Activated CD4-positive, alpha-beta T cell treated with anti-CD3 and anti-CD28 coated beads, Interleukin-2, amount 50 U/mL, for 1 hour (primary cell): ENCODE results near the gene ZNF19.

Experiments used
- DNase-seq: peaks from one replicate; pipeline ENCODE4 v3.0.0-alpha.2; 2020

Gene ZNF19

DNA sequence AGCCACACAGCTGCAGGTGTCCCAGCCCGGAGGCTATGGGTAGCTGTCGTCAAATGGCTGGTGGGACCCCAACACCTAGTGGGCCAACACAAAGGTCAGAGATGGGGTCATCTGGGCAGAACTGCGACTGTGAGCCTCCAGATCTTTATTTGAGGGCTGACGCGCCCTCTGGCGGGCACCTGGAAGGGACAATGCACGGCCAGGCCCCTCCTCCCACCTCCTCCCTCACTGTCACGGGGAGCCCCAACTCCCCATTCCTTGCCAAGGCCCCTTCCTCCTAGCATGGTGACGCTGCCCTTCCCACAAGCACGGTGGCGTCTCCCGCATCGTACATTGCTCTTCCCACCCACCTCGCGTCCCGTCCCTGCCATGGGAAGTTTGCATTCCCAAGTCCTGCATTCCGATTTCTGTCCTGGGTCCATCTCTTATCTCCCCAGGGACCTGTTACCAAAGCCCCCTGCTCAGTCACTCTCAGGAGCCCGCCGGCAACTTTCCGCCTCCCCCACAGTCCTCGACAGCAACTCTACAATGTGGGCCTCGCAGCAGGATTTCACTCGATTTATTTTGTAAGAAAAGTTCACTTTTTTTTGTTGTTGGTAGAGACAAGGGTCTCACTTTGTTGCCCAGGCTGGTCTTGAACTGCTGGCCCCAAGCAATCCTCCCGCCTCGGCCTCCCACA, 48.3 kb downstream of the ZNF19 start:
- no peak for DNase-seq

DNA sequence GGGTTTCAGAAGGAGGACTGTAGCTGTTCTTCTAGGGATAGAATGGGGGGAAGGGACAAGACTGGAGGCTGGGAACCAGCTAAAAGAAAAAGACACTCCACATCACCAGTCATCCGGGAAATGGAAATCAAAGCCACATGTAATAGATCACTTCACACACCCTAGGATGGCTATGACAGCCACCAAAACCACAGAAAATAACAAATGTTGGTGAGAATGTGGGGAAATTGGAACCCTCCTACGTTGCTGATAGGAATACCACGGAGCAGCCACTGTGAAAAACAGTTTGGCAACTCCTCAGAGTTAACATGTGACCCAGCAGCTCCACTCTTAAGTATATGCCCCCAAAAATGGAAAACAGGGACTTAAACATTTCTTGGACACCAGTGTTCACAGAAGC, 49.6 kb downstream of the ZNF19 start:
- no peak for DNase-seq

DNA sequence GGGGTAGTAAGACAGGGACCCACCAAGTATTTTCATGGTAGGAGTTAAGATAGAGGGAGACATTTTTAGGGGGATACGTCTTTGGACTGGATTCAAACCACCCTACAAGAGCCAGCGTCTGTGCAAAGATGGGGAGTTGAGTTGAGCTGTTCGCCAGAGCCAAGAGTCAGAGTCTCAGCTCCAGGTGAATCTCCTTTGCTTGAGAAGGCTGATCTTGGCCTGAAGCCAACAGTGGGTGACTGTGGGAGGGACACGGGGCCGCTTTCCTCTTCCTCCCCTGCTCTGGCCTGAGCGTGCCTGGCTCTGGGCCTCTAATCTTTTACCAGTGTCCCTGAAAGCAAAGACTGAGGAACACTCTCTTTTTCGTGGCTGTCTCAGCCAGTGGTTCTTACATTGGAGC, 52.7 kb downstream of the ZNF19 start:
- DNase-seq, result no peak

DNA sequence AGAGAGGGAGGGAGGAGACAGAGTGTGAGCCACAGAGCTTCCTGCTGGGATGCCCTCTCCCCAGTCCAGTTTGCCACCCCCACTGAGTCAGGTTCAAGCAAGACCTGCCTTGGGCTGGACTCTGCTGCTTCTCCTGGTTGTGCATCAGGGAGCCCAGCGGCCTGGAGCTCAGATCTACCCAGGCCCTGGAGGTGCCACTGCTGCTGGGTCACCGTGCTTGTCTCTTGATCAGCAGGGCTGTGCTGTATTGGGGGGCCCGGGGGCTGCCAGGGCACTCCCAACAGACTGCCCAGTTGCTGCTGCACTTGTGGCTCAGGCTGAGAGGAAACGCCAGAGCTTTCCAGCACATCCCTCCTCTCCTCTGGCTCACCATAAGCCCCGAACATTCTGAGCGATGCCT, 56.2 kb downstream of the ZNF19 start:
- DNase-seq, result no peak

DNA sequence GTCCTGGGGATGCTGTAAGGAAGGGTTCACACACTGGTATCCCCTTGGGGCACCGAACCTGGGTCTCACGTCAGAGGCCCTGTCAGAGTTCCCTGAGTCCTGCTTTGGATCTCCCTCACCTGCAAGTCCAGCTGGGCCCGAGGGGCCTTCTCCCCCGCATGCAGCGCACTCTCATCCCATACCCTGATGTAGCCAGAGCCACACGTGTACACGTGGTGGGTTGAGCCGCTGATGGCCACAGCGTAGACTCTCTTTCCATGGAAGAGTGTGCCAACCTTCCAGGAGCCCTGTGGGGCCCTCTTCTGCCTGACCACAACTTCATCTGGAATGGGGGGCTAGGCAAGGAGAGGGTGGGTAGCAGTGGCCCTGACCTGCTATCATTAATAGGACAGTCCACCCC, 57.1 kb downstream of the ZNF19 start:
- DNase-seq, result no peak

DNA sequence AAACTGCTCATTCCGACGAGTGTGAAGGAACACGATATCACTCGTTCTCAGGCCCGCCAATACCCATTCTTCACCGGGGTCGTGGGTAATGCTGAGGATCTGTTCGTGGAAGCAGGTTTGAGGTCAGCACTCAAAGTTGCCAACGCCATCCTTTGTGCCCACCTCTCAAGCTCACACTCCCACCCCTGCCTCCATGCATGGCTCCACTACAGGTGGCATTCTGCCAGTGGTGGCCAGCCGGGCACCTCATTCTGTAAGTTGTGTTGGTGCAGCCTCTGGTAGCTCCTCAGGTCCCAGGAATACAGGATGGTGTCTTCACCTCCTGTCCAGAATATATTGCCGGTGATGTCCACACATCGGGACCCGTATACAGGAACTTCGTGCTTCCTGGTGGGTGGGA, 57.9 kb downstream of the ZNF19 start:
- no peak for DNase-seq

DNA sequence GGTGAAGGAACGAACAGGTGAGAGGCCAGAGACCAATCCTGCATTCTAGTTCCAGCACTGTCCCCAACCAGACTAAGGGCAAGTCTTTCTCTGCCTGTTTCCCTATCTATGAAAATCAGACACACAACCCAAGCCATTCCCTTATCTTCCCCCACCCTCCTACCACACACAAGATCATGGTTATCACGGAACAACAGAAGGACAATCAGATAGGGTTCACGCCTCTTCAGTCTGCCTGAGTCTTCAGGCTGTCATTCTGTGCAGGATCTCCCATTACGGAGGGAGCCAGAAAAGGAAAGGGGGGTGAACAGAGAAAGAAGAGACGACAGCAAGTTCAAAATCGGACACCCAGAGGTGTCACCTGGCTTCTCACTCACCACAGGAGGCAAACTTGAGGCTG, 58.4 kb downstream of the ZNF19 start:
- DNase-seq, result no peak

DNA sequence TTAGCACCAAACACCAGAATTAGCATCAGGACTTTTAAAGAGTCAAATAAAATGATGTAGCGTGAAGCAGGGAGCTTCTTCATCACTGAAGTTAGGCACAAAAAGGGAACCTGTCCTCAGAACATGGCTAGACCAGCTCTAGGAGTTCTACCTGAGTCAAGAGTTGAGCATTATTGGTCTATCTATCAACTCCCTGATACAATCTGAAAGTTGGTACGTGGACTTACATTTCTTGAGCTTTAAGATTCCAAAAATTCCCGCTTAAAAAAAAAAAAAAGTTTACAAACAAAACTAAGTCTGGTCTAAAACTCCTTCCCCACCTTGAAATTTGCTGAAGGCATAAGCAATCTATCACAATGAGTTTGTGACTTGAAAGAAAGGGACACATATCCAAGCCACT, 59.5 kb downstream of the ZNF19 start:
- no peak for DNase-seq

DNA sequence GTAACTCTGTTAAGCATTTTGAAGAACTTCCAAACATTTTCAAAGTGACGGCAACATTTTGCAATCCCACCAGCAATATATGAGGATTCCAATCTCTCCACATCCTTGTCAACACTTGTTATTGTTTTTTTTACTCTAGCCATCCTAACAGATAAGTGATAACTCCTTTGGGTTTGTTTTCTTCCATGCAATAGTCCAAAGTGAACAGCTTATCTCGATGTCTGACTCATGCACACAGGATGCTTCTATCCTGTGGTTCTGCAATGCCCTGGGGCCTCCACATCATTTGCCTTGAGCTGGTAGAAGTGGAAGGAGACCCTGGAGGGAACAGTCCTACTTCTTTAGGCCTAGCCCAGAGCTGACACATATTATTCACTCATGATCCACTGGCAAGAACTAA, 60.2 kb downstream of the ZNF19 start:
- no peak for DNase-seq

DNA sequence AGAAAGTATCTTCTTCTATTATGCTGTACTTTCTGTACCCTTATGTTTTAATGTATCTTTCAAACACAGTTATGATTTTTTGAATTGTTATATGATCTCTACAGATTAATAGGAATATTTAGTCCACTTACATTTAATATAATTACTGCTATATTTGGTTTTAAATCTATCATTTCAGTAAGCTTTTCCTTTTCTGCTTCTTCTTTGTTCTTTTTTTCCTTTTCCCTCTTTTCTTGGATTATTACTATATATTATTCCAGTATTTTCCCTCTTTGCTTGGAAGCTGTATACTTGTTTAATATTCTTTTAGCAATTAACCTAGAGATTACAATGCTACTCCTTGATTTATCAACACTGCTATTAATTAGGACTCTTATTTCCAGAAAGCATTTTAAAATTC, 60.7 kb downstream of the ZNF19 start:
- DNase-seq, result no peak

DNA sequence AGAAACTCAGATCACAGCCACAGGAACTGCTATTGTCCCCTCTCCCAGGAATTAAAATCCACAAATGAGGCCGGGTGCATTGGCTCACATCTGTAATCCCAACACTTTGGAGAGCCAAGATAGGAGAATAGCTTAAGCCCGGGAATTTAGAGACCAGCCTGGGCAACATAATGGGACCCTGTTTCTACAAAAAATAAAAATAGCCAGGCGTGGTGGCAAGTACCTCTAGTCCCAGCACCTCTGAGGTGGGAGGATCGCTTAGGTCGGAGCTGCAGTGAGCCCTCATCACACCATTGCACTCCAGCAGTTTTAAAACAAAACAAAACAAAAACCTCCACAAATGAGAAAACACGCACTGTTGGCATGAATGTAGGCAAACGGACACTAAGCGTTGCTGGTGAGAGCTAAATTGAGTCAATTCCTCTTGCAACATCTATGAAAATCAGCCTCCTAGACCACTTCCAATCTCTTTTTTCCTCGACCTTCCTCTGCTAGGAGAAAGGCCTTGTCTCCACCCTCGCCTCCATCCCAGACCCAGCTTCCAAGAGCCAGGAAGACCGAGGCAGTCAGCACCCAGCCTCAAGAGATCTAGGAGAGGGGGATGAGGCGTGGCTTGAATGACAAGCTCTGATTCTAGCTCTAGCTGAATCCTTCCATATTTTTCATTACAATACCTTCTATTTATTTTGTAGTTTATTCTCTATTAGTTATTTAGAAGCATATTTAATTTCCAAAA, 62.1 kb downstream of the ZNF19 start:
- DNase-seq, result no peak

DNA sequence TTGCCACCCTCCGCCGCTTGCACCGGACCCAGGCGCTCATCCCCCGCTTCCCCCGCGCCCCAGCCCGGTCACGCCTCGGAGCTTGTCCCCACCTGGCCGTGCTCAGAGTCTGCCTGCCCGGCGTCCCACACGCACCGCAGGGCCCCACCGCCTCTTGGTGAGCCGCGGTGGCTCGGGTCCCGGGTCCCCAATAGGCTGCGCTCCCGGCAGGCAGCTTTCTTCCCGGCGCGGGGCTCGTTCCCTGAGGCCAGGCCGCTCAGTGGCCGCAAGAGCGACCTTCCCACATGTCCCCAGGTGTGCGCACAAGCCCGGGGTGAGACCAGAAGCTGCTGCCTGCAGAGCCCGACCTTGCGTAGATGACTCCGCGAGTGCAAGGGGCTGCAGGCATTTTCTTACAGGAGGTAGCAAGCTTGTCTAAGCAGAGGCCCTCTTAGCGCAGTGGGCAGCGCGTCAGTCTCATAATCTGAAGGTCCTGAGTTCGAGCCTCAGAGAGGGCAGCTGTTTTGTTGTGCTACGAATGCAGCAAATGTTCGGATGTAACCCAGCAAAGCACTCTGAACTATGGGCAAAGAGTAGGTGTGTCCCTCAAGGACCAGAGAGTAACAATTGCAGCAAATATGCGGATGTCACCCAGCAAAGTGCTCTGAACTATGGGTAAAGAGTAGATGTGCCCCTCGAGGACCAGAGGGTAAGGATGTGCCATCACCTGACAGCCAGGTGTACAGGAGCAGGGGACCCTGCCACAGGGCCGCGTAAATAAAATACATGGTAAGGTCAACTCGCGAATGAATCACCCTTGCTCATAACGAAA, 62.9 kb downstream of the ZNF19 start:
- no peak for DNase-seq

DNA sequence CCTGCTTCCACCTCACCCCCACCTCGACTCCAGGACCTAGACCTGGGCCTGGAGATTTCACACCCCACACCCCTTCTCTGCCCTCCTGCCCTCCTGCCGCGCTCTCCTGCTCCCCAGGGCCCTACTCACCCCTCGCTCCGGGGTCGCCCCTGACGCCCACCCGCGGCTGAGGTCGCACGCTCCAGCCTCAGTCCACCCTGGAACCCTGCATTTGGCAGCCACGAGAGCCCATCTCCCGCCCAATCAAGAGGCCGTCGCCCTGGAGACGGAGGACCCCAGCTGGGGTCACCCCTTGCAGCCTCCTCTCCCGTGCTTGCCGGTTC, 63.4 kb downstream of the ZNF19 start:
- no peak for DNase-seq

DNA sequence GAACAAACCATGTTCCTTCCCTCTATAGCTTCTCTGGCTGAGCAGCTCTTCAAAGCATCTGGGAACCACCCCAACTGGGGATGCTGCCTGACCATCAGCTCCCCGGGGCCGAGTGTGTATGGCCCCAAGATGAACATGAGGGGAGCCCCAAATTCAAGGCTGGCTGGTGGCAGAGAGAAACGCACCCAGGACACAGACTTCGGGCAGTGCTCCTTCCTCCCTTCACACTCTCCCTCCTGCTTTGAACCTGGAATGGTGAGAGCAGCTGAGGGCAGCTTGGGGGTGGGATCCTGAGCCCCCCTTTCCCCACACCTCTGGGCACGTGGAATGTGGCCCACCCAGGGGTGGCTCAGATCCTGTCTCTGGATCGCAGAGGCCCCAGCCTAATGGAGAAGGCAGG, 64.5 kb downstream of the ZNF19 start:
- no peak for DNase-seq

DNA sequence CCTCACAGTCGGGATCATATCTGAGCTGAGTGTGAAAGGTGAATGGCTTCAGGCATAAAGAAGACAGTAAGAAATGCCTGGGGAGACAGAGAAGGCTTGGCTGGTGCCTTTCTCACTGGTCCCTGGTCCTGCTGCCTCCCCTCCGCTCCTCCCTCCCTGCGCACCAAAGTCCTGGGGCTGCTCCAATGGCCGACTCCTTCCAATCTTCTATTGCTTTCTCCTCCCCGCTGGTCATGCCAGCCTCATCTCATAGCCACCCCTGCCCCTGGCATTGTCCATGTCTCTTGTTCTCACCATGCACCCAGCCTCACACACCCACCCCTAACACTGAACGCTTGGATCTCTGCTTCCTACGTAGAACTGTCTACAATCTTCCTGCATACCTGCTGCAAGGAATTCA, 65.3 kb downstream of the ZNF19 start:
- DNase-seq, result no peak
